Ovary (tissue), 3 donors: Measurements from ENCODE around the gene TMEM167A.

Experiments
- EP300 ChIP-seq: sonication (generic); formaldehyde crosslinking; IDR thresholded peaks from one replicate; pipeline ENCODE4 v1.6.1; 2017; ENCODE audit warnings: antibody characterized with exemption
- POLR2A ChIP-seq: fragments of 450-650 bp; IDR thresholded peaks from one replicate; pipeline ENCODE4 v1.6.1; 2017; ENCODE audit warnings: antibody characterized with exemption, mild to moderate bottlenecking, moderate library complexity
- TF ChIP-seq, protein P1 (sequence below), 3 donors: fragments of 450-650 bp in 2 of 3; fragments of 200-600 bp in 1 of 3; IDR thresholded peaks; one replicate each; pipeline versions ENCODE4 v1.5.1 to v1.8.0; 2016 to 2022; ENCODE audit warnings: antibody characterized with exemption in 3 of 3, mild to moderate bottlenecking in 1 of 3
- donor health status: DM: no; HTN: no; CAD: no.

- TF ChIP-seq EP300 (no peak), POLR2A (no peak)
- TF ChIP-seq, protein P1, sequence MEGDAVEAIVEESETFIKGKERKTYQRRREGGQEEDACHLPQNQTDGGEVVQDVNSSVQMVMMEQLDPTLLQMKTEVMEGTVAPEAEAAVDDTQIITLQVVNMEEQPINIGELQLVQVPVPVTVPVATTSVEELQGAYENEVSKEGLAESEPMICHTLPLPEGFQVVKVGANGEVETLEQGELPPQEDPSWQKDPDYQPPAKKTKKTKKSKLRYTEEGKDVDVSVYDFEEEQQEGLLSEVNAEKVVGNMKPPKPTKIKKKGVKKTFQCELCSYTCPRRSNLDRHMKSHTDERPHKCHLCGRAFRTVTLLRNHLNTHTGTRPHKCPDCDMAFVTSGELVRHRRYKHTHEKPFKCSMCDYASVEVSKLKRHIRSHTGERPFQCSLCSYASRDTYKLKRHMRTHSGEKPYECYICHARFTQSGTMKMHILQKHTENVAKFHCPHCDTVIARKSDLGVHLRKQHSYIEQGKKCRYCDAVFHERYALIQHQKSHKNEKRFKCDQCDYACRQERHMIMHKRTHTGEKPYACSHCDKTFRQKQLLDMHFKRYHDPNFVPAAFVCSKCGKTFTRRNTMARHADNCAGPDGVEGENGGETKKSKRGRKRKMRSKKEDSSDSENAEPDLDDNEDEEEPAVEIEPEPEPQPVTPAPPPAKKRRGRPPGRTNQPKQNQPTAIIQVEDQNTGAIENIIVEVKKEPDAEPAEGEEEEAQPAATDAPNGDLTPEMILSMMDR (IDR thresholded peaks at IDR 0.05), result no peak
These were observed 45.8 kb downstream of the TMEM167A start for GRCh38 chr5:83031381-83031780.
